HG03460 (cell line): ENCODE data around the gene SLC37A1.

Experiments
- ATAC-seq: cut with Tn5 transposase; IDR thresholded peaks from one replicate; pipeline ENCODE4 v1.9.1; 2021; ENCODE audit not compliant: unreplicated experiment

Gene SLC37A1

DNA sequence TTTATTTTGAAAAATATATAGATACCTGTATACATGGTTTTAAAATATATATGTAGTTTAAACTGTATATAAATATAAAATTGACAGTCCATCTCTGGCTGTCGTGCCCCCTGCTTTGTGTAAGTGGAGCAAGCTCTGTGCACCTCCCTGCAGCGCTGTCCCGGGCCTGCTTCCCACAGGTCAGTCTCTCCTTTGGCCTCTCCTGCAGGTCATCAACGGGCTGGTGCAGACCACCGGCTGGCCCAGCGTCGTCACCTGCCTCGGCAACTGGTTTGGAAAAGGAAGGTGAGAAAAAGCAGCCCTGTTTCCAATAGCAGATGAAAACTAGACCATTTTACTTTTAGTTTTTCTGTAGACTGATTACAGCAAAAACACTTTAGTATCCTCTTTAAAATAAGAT, 28.5 kb downstream of the SLC37A1 start:
- ATAC-seq: no peak

- no peak for ATAC-seq
Observed at GRCh38 chr21:42542596-42542995, 28.9 kb downstream of the SLC37A1 start.

GRCh38 chr21:42543106-42543847, 29.6 kb downstream of the SLC37A1 start:
- ATAC-seq: no peak

- ATAC-seq: no peak
Observed at GRCh38 chr21:42544544-42544943, 30.9 kb downstream of the SLC37A1 start.

GRCh38 chr21:42545317-42545716, 31.7 kb downstream of the SLC37A1 start:
- ATAC-seq: no peak

GRCh38 chr21:42545745-42546144, 32.1 kb downstream of the SLC37A1 start:
- no peak for ATAC-seq

- no peak for ATAC-seq
Observed at GRCh38 chr21:42546433-42546832, 32.8 kb downstream of the SLC37A1 start.

GRCh38 chr21:42547001-42547905, 33.6 kb downstream of the SLC37A1 start:
- ATAC-seq: no peak

DNA sequence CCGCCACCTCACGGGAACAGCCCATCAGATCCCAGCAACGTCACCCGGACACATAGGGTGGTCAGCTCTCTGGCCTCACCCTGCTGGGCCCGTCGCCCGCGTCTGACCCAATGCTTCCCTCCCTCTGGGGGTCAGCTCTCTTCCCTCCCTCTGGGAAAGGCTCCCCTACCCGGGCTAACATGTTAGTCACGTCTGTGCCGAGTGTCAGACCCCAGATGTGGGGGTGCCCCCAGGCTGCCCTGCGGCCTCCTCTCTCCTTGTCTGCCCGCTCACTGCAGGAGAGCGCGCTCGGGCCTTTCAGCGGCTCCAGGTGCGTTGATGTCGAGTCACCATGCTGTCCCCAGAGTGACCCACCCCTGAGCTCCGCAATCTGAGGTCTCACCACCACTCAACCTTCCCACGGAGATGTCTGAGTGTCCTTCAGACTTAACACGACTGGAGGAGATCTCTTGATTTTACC, 34.3 kb downstream of the SLC37A1 start:
- no peak for ATAC-seq

GRCh38 chr21:42548687-42549406, 35.2 kb downstream of the SLC37A1 start:
- ATAC-seq: no peak

DNA sequence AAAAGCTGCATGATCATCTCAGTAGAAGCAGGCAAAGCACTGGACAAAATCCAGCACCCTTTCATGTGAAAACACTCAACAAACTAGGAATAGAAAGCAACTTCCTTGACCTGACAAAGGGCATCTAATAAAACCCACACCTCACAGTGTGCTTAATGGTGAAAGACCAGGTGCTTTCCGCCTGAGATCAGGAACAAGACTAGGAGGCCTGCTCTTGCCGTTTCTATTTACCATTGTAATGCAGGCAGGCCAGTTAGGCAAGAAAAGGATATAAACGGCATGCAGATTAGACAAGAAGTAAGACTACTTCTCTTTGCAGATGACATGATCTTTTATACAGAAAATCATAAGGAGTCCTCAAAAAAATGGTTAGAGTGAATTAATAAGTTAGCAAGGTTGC, 37.2 kb downstream of the SLC37A1 start:
- ATAC-seq: no peak

GRCh38 chr21:42552407-42553336, 39.0 kb downstream of the SLC37A1 start:
- ATAC-seq: no peak

- ATAC-seq: no peak
Observed at GRCh38 chr21:42553435-42553834, 39.8 kb downstream of the SLC37A1 start.

DNA sequence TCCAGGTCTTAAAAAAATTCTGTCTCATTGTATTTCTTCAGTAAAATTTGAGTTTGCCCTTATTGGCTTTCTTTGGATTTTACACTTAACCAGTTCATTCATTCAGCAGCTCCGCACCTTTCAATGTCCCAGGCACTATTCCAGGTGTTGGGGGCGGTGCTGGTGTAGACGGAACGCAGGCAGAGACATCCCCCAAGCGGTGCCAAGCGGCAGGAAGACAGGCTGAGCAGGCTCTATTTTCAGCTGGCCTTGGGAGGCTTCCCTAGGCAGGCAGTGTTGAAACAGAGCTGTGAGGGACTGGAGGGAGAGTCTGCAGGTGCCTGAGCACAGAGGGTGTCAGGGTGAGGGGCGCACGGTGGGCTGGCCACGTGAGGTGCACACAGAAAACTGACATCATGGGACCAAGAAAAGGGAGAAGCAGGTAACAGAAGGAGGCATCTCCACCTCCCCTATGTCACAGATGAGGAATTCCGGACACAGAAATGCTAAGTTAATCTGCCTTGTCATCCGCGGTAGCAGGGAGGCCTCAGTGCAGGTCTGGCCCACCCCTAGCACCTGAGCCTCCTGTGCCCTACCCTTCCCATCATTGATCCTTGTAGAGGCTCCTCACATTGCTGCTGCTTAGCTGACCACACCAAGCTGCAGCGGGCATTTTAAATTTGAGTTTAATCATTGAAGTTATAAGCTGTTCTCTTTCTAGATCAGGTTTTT, 40.8 kb downstream of the SLC37A1 start:
- ATAC-seq: no peak

GRCh38 chr21:42555756-42556438, 42.2 kb downstream of the SLC37A1 start:
- ATAC-seq: no peak

- no peak for ATAC-seq
Observed at GRCh38 chr21:42556476-42556875, 42.8 kb downstream of the SLC37A1 start.

- ATAC-seq: no peak
Observed at GRCh38 chr21:42556960-42557359, 43.3 kb downstream of the SLC37A1 start.

DNA sequence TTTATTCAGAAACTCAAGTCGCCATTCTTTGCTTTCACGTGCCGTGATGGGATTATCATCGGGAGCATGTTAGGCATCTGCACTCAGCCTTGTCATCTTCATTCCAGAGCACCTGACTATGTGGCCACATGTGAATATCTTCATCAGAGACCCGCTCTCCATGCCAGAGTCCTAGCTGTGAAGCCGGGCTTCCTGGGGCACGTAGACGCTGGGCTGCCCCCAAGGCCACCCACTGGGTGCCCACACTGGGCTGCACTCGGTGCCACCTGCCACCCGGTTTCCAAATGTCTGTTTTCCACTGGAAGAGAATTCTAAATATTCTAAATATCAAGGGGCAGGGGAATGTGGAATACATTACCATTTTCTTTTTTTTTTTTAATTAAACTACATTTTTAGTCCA, 43.8 kb downstream of the SLC37A1 start:
- no peak for ATAC-seq

- no peak for ATAC-seq
Observed at GRCh38 chr21:42558368-42558767, 44.7 kb downstream of the SLC37A1 start.
